Stimulated activated CD8-positive, alpha-beta memory T cell treated with anti-CD3 and anti-CD28 coated beads, Interleukin-12 subunit alpha, Interleukin-12 subunit beta, amount 100 ng/mL, for 24 hours (primary cell): ENCODE data around the gene SLC22A23.

Experiments used
- DNase-seq: peaks from one replicate; pipeline ENCODE4 v3.0.0-alpha.2; 2020; ENCODE audit errors: extremely low read depth

The SLC22A23 gene

GRCh38 chr6:3318821-3319540, 137.9 kb downstream of the SLC22A23 start:
- DNase-seq = no peak

DNA sequence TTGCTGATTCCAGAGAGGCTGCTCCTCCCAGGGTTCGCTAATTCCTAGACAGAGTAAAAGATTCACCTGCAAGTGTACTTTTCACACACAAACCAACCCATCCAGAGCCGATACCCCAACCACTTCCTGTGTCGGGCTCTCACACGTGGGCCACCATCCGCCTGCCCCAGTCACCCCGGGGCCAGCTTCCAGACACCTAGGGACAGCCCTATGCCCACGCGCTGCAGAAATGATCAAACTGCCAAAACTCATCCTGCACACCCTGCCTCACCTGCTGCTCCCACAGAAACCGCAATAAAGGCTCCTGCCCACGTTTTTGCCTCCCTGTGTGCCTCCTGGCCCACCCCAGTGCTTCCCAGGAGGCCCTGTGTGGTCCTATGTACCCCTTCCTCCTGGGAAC, 138.6 kb downstream of the SLC22A23 start:
- peak; percentile 11 for DNase-seq

DNA sequence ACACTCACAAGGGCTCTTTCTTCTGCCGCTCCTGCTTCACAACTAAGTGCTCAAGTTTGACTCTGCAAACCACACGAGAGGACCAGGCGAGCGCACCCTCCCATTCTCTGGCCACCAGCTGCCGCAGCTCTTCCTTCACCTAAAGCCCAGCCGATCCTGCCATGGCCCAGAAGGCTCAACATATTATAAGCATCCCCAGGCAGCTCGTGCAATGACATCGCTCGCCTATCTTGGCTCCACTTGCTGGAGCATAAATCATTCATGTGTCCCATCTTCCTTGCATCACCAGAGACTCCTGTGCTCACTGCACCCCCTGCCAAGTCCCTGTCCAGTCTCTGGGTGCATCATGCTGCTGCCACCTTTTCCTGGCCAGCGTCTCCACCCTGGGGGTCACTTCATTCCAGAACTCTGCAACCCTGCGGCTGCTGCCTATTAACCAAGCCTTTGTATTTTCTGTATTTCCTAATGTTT, 139.1 kb downstream of the SLC22A23 start:
- DNase-seq = no peak

DNA sequence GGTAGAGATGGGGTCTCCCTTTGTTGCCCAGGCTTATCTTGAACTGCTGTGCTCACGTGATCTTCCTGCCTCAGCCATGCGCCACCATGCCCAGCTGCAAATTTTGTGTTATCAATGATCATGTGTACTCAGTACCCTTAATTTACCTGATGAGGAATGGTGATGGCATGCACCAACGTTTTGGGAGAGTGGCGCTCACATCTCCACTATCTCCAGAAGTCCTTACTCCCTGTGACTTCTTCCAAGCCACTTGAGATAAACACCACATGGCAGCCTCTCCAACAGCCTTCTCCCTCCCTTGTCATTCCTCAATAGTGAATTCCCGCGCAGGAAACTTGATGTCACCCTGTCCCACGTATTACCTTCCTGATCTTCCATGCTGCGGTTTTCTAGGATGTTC, 140.0 kb downstream of the SLC22A23 start:
- DNase-seq = no peak

- no peak for DNase-seq
Observed at GRCh38 chr6:3316331-3316730, 140.5 kb downstream of the SLC22A23 start.

DNA sequence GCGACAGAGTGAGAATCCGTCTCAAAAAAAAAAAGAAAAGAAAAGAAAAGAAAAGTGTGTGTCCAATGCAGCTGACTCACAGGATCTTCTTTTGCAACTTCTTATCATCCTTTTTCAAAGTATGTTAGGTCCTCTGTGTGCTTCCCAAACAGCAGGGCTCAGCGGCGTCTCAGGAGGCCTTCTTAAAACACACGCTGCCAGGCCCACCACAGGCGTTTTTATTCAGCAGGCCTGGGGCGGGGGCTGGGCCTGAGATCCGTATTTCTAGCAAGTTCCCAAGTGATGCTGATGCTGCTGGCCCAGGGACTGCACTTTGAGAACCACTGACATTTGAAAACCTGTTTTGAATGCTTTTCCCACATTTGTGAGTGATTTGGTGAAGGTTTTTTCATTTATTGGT, 141.0 kb downstream of the SLC22A23 start:
- DNase-seq = no peak

- no peak for DNase-seq
Observed at GRCh38 chr6:3314621-3315467, 142.0 kb downstream of the SLC22A23 start.

DNA sequence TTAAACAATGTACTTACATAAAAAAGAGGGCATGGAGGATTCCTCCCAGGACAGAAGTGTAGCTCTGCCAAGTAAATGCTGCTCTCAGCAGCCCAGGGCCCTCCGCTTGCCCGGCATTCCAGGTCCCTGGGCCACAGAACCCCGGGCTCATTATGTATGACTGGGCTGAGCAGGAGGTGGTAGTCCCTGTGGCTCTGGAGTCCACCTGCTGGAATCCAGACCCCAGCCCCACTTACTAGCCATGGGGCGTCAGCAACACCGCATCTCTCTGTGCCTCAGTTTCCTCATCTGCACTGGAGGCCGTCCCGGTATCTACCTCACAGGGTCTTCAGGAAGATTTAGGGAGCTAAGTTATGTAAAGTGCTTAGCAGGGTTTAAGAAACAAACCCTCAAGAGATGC, 142.7 kb downstream of the SLC22A23 start:
- no peak for DNase-seq

- no peak for DNase-seq
Observed at GRCh38 chr6:3312604-3313231, 144.1 kb downstream of the SLC22A23 start.

GRCh38 chr6:3311826-3312225, 145.0 kb downstream of the SLC22A23 start:
- no peak for DNase-seq

- no peak for DNase-seq
Observed at GRCh38 chr6:3310703-3311102, 146.1 kb downstream of the SLC22A23 start.

DNA sequence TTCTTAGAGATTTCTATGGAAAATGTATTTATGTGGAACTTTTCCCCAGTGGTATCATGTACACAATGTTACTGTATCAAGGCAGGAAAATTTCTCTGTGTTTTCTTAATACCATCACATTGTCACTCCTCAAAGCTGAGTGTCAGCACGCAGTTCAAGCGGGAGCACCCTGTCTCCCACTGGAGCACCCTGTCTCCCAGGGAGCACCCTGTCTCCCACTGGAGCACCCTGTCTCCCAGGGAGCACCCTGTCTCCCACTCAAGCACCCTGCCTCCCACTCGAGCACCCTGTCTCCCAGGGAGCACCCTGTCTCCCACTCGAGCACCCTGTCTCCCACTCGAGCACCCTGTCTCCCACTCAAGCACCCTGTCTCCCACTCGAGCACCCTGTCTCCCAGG, 146.8 kb downstream of the SLC22A23 start:
- DNase-seq = no peak

DNA sequence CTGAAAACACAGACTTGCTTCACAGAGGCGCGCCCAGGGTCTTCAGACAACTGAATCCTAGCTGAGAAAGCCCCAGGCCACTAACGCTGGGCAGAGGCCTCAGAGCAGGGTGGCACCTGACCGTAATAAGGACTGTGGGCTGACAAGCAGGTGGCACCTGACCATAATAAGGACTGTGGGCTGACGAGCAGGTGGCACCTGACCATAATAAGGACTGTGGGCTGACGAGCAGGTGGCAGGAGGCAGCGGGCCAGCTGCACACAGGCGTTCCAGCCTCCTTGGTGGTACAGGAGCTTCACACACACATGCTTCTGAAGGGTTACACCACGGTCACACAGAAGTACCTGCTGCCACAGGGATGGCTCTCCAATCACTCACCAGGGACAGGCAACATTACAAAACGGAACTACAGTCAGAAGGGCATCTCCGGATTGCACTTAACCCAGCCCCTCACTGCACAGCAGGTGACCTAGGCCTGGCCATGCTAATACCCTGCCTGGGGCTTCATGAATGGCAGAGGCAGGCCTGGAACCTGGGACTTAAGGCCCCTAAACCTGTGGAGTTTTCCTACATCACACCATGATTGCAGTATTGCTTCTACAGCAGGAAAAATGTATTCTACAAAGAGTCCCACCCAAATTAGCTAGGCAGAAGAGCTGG, 147.3 kb downstream of the SLC22A23 start:
- no peak for DNase-seq

GRCh38 chr6:3308106-3308505, 148.7 kb downstream of the SLC22A23 start:
- DNase-seq = no peak

- no peak for DNase-seq
Observed at GRCh38 chr6:3307436-3307835, 149.4 kb downstream of the SLC22A23 start.

- no peak for DNase-seq
Observed at GRCh38 chr6:3306848-3307247, 150.0 kb downstream of the SLC22A23 start.

- DNase-seq = no peak
Observed at GRCh38 chr6:3305831-3306230, 151.0 kb downstream of the SLC22A23 start.

DNA sequence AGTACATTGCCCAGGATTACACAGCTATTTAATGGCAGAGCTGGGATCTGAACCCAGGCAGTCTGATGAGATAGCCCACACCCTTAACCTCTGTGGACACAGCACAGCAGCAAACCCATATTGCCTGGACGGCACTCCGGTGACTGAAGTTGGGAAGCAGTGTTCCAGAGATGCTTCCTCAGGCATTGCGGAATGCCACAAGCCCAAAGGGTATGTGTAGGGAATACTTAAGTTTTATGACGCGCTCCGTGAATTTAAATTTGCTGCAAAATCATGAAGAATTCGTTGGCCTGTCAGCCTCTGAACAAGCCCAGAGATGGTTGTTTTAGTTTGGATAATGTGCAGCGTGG, 151.7 kb downstream of the SLC22A23 start:
- DNase-seq = no peak

- DNase-seq = no peak
Observed at GRCh38 chr6:3304500-3305215, 152.2 kb downstream of the SLC22A23 start.

GRCh38 chr6:3303795-3304411, 152.9 kb downstream of the SLC22A23 start:
- no peak for DNase-seq

GRCh38 chr6:3301506-3301905, 155.3 kb downstream of the SLC22A23 start:
- DNase-seq = no peak
